HepG2 (cell line): Measurements from ENCODE around the gene FAM174C. TPM values are rescaled to one million over a fixed set of nuclear protein-coding genes. Genes with fewer than 3 reads are reported as not detected.

Experiments
- BHLHE40 ChIP-seq: IDR thresholded peaks from 2 replicates; pipeline ENCODE4 v1.6.1; 2011; ENCODE audit warnings: low read length, improper control_type of control experiment
- DNMT3B ChIP-seq: conservative IDR thresholded peaks from 2 replicates; pipeline ENCODE4 v1.6.1; 2016; ENCODE audit warnings: missing biosample characterization, control low read depth
- GZF1 ChIP-seq: sonication (generic); formaldehyde crosslinking; IDR thresholded peaks from 2 replicates; pipeline ENCODE4 v1.5.1; 2020; ENCODE audit warnings: mild to moderate bottlenecking, missing genetic modification reagents
- HMG20A ChIP-seq: IDR thresholded peaks from 2 replicates; pipeline ENCODE4 v1.6.1; 2016; ENCODE audit warnings: borderline replicate concordance
- ISX ChIP-seq: sonication (generic); formaldehyde crosslinking; conservative IDR thresholded peaks from 2 replicates; pipeline ENCODE4 v1.5.0; 2020; ENCODE audit warnings: missing genetic modification reagents
- JARID2 ChIP-seq: sonication (generic); formaldehyde crosslinking; IDR thresholded peaks from 2 replicates; pipeline ENCODE4 v1.8.1; 2023; ENCODE audit warnings: missing genetic modification reagents, inconsistent platforms; ENCODE audit not compliant: insufficient replicate concordance
- MAZ ChIP-seq, 2 experiments: sonication (generic) in 1 of 2; formaldehyde crosslinking in 1 of 2; IDR thresholded peaks; 2 replicates each; pipeline versions ENCODE4 v1.5.0 to v1.6.1; 2012 to 2020; ENCODE audit warnings: low read depth in 2 of 2, mild to moderate bottlenecking in 2 of 2, borderline replicate concordance in 1 of 2, improper control_type of control experiment in 1 of 2, low read length in 1 of 2, missing genetic modification reagents in 1 of 2, moderate library complexity in 1 of 2
- MLX ChIP-seq: IDR thresholded peaks from 2 replicates; pipeline ENCODE4 v1.6.1; 2016
- NAIF1 ChIP-seq: sonication (generic); formaldehyde crosslinking; IDR thresholded peaks from 2 replicates; pipeline ENCODE4 v1.5.0; 2020; ENCODE audit warnings: mild to moderate bottlenecking, missing genetic modification reagents, borderline replicate concordance
- SALL1 ChIP-seq: sonication (generic); formaldehyde crosslinking; IDR thresholded peaks from 2 replicates; pipeline ENCODE4 v1.8.0; 2022; ENCODE audit warnings: mild to moderate bottlenecking, missing genetic modification reagents
- SATB2 ChIP-seq: sonication (generic); formaldehyde crosslinking; IDR thresholded peaks from 2 replicates; pipeline ENCODE4 v1.5.0; 2020; ENCODE audit warnings: missing genetic modification reagents
- SIX4 ChIP-seq: sonication (generic); formaldehyde crosslinking; IDR thresholded peaks from 2 replicates; pipeline ENCODE4 v1.4.0; 2020; ENCODE audit warnings: missing genetic modification reagents
- SYNCRIP ChIP-seq: fragments of 200-400 bp; formaldehyde crosslinking; IDR thresholded peaks from 2 replicates; pipeline ENCODE4 v1.6.1; 2018; ENCODE audit warnings: mild to moderate bottlenecking, low read depth, low read length; ENCODE audit not compliant: insufficient read depth
- XBP1 ChIP-seq: sonication (generic); formaldehyde crosslinking; IDR thresholded peaks from 2 replicates; pipeline ENCODE4 v1.5.0; 2020; ENCODE audit warnings: missing genetic modification reagents
- ZBTB49 ChIP-seq: sonication (generic); formaldehyde crosslinking; IDR thresholded peaks from 2 replicates; pipeline ENCODE4 v1.4.0; 2020; ENCODE audit warnings: missing genetic modification reagents, borderline replicate concordance
- ZMYM3 ChIP-seq: sonication (generic); formaldehyde crosslinking; IDR thresholded peaks from 2 replicates; pipeline ENCODE4 v1.5.1; 2020; ENCODE audit warnings: mild to moderate bottlenecking, missing genetic modification reagents
- ZNF230 ChIP-seq: sonication (generic); formaldehyde crosslinking; IDR thresholded peaks from 2 replicates; pipeline ENCODE4 v1.4.0; 2020; ENCODE audit warnings: mild to moderate bottlenecking, missing genetic modification reagents
- ZNF383 ChIP-seq: sonication (generic); formaldehyde crosslinking; IDR thresholded peaks from 2 replicates; pipeline ENCODE4 v1.4.0; 2020; ENCODE audit warnings: missing genetic modification reagents, mild to moderate bottlenecking, borderline replicate concordance
- ZNF441 ChIP-seq: sonication (generic); formaldehyde crosslinking; IDR thresholded peaks from 2 replicates; pipeline ENCODE4 v1.7.0; 2021; ENCODE audit warnings: missing genetic modification reagents, borderline replicate concordance
- ZNF451 ChIP-seq: sonication (generic); formaldehyde crosslinking; IDR thresholded peaks from 2 replicates; pipeline ENCODE4 v1.5.0; 2020; ENCODE audit warnings: mild to moderate bottlenecking, missing genetic modification reagents
- ZNF550 ChIP-seq: sonication (generic); formaldehyde crosslinking; IDR thresholded peaks from 2 replicates; pipeline ENCODE4 v1.4.0; 2020; ENCODE audit warnings: mild to moderate bottlenecking, missing genetic modification reagents, borderline replicate concordance
- ZNF552 ChIP-seq: sonication (generic); formaldehyde crosslinking; IDR thresholded peaks from 2 replicates; pipeline ENCODE4 v1.9.0; 2022; ENCODE audit warnings: missing genetic modification reagents, mild to moderate bottlenecking, borderline replicate concordance
- ZNF770 ChIP-seq: sonication (generic); formaldehyde crosslinking; IDR thresholded peaks from 2 replicates; pipeline ENCODE4 v1.5.0; 2020; ENCODE audit warnings: mild to moderate bottlenecking, missing genetic modification reagents
- ZSCAN21 ChIP-seq: sonication (generic); formaldehyde crosslinking; IDR thresholded peaks from 2 replicates; pipeline ENCODE4 v1.8.0; 2022; ENCODE audit warnings: mild to moderate bottlenecking, missing genetic modification reagents, moderate library complexity, borderline replicate concordance
- polyA plus RNA-seq, 8 experiments: library from polyadenylated mRNA; depleted of rRNA in 3 of 8; stranded (reverse) in 7 of 8; unstranded in 1 of 8; fragments of >200 nt; fragmentation: Illumina TruSeq in 4 of 8; extraction: Trizol in 4 of 8; gene quantifications; 2 replicates each; pipeline versions ENCODE4 v1.2.1 to v1.2.3, GENCODE V29; 2011 to 2016; ENCODE audit warnings: low read depth in 4 of 8, missing spikeins in 1 of 8, mixed read lengths in 1 of 8; ENCODE audit not compliant: insufficient read depth in 1 of 8
- total RNA-seq, 5 experiments: library from RNA; depleted of rRNA; stranded (reverse); fragments of >200 nt; fragmentation: Illumina TruSeq; extraction: Trizol; gene quantifications; 2 replicates each; pipeline ENCODE4 v1.2.3, GENCODE V29; 2016; ENCODE audit warnings: low read depth in 1 of 5

FAM174C gene
- total and polyA plus RNA-seq, 2 of the 13 experiments (the other 11 are each of a cell fraction or from before 2014, with no cell fraction given), result 19.5 to 31.3 TPM

- TF ChIP-seq ZNF550 (no peak), ZBTB49 (CRISPR knock-in tag) (no peak), ZMYM3 (CRISPR knock-in tag) (no peak), ZNF770 (CRISPR knock-in tag) (no peak), SALL1 (CRISPR knock-in tag) (no peak), GZF1 (peak; percentile 17; the same call in 1 of the 2 replicates), HMG20A (CRISPR knock-in tag) (no peak), JARID2 (CRISPR knock-in tag) (peak; percentile 32), ZNF451 (CRISPR knock-in tag) (0 out of 2 replicates have a peak, but pooled peaks have one; percentile 7), ZNF552 (no peak), ZNF383 (CRISPR knock-in tag) (0 out of 2 replicates have a peak, but pooled peaks have one; percentile 70), ZNF441 (no peak), MLX (CRISPR knock-in tag) (no peak), MAZ (IDR thresholded peaks at IDR 0.05; ENCODE audit: borderline replicate concordance, low read depth, low read length) (no peak), MAZ (CRISPR knock-in tag; IDR thresholded peaks at IDR 0.05; ENCODE audit: low read depth) (no peak), XBP1 (CRISPR knock-in tag) (no peak), BHLHE40 (no peak), SIX4 (CRISPR knock-in tag) (no peak), ZSCAN21 (no peak), SATB2 (CRISPR knock-in tag) (0 out of 2 replicates have a peak, but pooled peaks have one; percentile 64), SYNCRIP (no peak), ISX (CRISPR knock-in tag) (no peak), ZNF230 (CRISPR knock-in tag) (no peak), DNMT3B (CRISPR knock-in tag) (no peak), NAIF1 (CRISPR knock-in tag) (no peak)
Measured at GRCh38 chr19:1243768-1244692, 31.3 kb upstream of the FAM174C start (continued).
